Measurements from ENCODE around the gene IL33.

Gene IL33

DNA sequence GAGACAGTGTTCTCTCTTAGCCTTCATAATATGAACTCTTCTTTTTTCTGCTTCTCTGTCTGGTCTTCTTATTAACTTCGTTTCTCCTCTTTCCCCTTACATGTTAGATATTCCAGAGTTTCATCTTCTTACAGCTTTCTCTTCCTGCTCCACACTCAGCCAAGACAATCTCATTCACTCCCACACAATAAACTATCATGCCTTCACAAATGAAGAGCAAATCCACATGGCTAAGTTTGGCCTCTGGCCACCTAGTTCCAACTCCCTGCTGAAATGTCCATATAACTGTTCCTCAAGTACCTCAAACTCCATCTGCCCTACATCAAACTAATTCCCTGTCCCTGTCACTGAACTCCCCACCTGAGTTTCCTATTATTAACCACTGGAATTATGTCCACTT lies 18.4 kb downstream of the IL33 start:
- Histone ChIP-seq H3K36me3 (ENCODE audit: control insufficient read depth, insufficient read depth, low read length) (no peaks in the 10 kb centered on the region), H3K4me1 (ENCODE audit: control insufficient read depth, insufficient read depth, low read length) (peaks cover 2% of the 10 kb centered on the region; the same call in 1 of the 2 replicates), H3K27ac (ENCODE audit: low read depth, low read length) (no peak overlapping the region), H3K27me3 (ENCODE audit: control insufficient read depth, insufficient read depth, low read length) (no peaks in the 10 kb centered on the region), H3K9me3 (ENCODE audit: control insufficient read depth, insufficient read depth, low read depth, low read length) (no peaks in the 10 kb centered on the region), H3K4me3 (ENCODE audit: low read depth, low read length) (no peak overlapping the region), H3K9ac (ENCODE audit: low read length) (no peak overlapping the region)

DNA sequence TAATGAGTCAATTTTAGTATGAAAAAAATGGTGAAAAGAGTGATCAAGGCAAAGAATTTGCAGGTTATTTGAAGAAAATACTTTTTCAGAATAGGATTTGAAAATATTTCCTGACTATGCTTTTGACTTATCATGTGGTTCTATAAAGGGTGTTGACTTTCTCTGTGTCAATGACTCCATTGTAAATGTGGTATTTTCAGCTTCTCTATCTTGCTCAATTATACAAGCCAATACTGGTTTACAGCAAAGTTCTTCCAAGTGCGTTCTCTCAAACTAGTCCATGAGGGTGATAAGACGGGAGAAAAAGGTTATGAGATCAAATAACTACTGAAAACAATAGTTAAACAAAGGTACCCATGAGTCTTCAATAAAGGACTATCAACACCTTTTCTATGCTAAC lies 21.7 kb downstream of the IL33 start:
- H3K36me3 ChIP-seq (ENCODE audit: control insufficient read depth, insufficient read depth, low read length), result no peaks in the 10 kb centered on the region
- H3K27ac ChIP-seq (ENCODE audit: low read depth, low read length), result no peak overlapping the region
- peaks cover 4% of the 10 kb centered on the region; the same call in 1 of the 2 replicates for H3K4me1 ChIP-seq (ENCODE audit: control insufficient read depth, insufficient read depth, low read length)
- no peak overlapping the region for H3K9ac ChIP-seq (ENCODE audit: low read length)
- H3K9me3 ChIP-seq (ENCODE audit: control insufficient read depth, insufficient read depth, low read depth, low read length), result peaks cover 5% of the 10 kb centered on the region; the same call in 1 of the 2 replicates
- H3K4me3 ChIP-seq (ENCODE audit: low read depth, low read length), result no peak overlapping the region
- no peaks in the 10 kb centered on the region for H3K27me3 ChIP-seq (ENCODE audit: control insufficient read depth, insufficient read depth, low read length)

DNA sequence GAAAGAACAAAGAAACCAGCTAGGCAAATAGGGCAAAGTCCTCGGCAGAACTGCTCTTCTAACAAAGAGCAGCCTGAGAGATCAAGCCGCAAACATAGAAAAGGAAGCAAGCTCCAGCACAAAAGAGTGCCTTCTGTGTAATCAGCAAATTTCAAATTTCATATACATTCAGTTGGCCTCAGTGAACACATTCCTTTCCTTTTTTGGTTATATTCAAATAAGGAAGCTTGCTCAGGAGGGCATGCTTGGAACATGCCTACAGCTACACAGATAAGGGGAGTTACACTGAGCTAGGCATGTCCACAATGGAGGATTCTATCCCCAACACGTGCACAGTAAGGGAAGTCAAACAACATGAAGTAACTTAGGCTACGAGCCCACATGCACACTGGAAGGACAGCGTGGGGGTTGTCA lies 23.4 kb downstream of the IL33 start:
- no peak overlapping the region for H3K27ac ChIP-seq (ENCODE audit: low read depth, low read length)
- H3K27me3 ChIP-seq (ENCODE audit: control insufficient read depth, insufficient read depth, low read length), result no peaks in the 10 kb centered on the region
- H3K4me3 ChIP-seq (ENCODE audit: low read depth, low read length), result no peak overlapping the region
- no peaks in the 10 kb centered on the region for H3K36me3 ChIP-seq (ENCODE audit: control insufficient read depth, insufficient read depth, low read length)
- H3K9me3 ChIP-seq (ENCODE audit: control insufficient read depth, insufficient read depth, low read depth, low read length), result peaks cover 5% of the 10 kb centered on the region; the same call in 1 of the 2 replicates
- H3K4me1 ChIP-seq (ENCODE audit: control insufficient read depth, insufficient read depth, low read length), result peaks cover 4% of the 10 kb centered on the region; the same call in 1 of the 2 replicates
- no peak overlapping the region for H3K9ac ChIP-seq (ENCODE audit: low read length)

DNA sequence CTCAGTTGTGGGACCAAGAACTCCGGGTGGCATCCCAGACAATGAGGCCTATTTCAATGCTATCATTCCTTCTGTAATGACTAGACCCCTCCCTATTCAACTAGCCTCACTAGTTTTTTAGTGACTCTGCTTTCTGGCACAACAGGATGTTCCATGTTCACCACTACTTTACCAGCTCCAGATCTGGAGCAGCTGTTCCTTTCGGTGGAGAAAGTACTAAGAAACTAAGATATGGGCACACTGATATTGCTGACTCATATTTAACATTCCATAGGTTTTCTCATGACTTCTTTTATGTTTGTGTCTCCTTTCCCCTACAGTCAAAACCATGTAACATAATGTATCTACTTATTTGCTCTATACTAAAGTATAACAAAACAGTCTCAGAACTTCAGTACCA lies 24.1 kb downstream of the IL33 start:
- no peaks in the 10 kb centered on the region for H3K36me3 ChIP-seq (ENCODE audit: control insufficient read depth, insufficient read depth, low read length)
- H3K9ac ChIP-seq (ENCODE audit: low read length), result no peak overlapping the region
- H3K27ac ChIP-seq (ENCODE audit: low read depth, low read length), result no peak overlapping the region
- no peaks in the 10 kb centered on the region for H3K27me3 ChIP-seq (ENCODE audit: control insufficient read depth, insufficient read depth, low read length)
- H3K4me1 ChIP-seq (ENCODE audit: control insufficient read depth, insufficient read depth, low read length), result peaks cover 4% of the 10 kb centered on the region; the same call in 1 of the 2 replicates
- H3K4me3 ChIP-seq (ENCODE audit: low read depth, low read length), result no peak overlapping the region
- peaks cover 5% of the 10 kb centered on the region; the same call in 1 of the 2 replicates for H3K9me3 ChIP-seq (ENCODE audit: control insufficient read depth, insufficient read depth, low read depth, low read length)

DNA sequence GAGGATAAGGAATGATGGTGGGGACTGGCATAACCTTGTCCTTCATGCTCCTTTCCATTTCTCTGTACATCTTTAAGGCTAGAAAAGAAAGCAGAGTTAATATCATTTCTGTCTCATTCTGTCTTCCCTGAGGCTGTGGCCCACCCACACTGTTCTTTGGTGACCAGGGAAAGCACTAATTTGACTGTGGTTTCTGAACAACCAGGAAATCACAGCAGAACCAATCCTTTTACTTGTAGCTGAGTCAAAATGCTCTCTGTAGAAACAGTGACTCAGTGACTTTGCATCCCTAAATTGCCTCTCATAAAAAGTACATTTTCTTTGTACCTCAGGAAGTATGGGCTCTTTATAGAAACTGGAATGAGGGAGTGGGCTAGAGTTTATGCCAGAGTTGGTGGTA lies 28.1 kb downstream of the IL33 start:
- Histone ChIP-seq H3K4me3 (ENCODE audit: low read depth, low read length) (no peak overlapping the region), H3K9ac (ENCODE audit: low read length) (no peak overlapping the region), H3K36me3 (ENCODE audit: control insufficient read depth, insufficient read depth, low read length) (no peaks in the 10 kb centered on the region), H3K9me3 (ENCODE audit: control insufficient read depth, insufficient read depth, low read depth, low read length) (peaks cover 5% of the 10 kb centered on the region; the same call in 1 of the 2 replicates), H3K27ac (ENCODE audit: low read depth, low read length) (no peak overlapping the region), H3K27me3 (ENCODE audit: control insufficient read depth, insufficient read depth, low read length) (no peaks in the 10 kb centered on the region), H3K4me1 (ENCODE audit: control insufficient read depth, insufficient read depth, low read length) (peaks cover 4% of the 10 kb centered on the region; the same call in 1 of the 2 replicates)

DNA sequence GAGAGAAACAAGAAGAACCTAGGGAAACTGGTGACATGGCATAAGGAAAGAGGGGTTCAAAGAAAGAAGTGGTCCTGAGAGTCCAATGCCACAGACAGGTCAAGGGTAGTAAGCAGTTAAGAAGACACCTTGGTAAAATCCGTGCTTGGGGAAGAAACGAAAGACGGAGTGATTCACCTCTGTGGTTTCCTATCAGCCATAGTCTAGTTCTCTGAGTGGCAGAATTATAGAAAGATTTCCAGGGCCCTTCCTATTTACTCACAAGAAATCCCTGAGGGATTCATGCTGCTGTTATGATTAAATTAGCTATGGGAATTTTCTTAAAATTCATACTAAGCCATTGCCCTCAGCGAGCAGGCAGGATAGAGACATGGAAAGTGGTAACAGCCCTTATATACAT lies 31.7 kb downstream of the IL33 start:
- no peaks in the 10 kb centered on the region for H3K4me1 ChIP-seq (ENCODE audit: control insufficient read depth, insufficient read depth, low read length)
- H3K9ac ChIP-seq (ENCODE audit: low read length), result no peak overlapping the region
- H3K4me3 ChIP-seq (ENCODE audit: low read depth, low read length), result no peak overlapping the region
- no peaks in the 10 kb centered on the region for H3K27me3 ChIP-seq (ENCODE audit: control insufficient read depth, insufficient read depth, low read length)
- H3K27ac ChIP-seq (ENCODE audit: low read depth, low read length), result no peak overlapping the region
- H3K9me3 ChIP-seq (ENCODE audit: control insufficient read depth, insufficient read depth, low read depth, low read length), result no peaks in the 10 kb centered on the region
- H3K36me3 ChIP-seq (ENCODE audit: control insufficient read depth, insufficient read depth, low read length), result no peaks in the 10 kb centered on the region

DNA sequence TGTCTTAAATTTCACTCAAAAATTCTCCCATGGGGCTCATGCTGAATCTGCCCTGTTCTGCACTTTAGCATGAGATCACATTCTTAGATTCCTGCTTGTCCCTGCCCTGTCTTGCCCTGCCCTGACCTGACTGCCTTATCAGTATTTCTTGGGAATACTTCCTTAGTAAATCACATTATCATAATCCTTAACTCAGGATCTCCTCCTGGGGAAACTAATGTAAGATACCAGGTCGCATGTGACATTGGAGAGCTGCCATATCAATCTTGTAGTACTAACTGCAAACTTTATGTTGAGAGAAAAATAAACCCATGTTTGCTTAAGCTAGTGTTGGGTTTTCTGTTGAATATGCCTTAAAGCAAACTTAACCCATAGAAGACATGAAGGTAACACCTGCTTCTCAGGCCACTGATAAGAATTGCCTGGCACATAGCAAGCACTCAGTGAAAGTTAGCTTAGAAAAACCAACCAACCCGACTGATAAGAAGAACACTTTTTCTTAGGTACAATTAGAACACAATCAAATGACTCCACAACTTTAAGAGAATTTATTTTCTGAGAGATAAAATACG lies 53.3 kb downstream of the IL33 start:
- Histone ChIP-seq H3K9me3 (ENCODE audit: control insufficient read depth, insufficient read depth, low read depth, low read length) (peaks cover 15% of the 10 kb centered on the region), H3K27me3 (ENCODE audit: control insufficient read depth, insufficient read depth, low read length) (no peaks in the 10 kb centered on the region), H3K36me3 (ENCODE audit: control insufficient read depth, insufficient read depth, low read length) (no peaks in the 10 kb centered on the region), H3K4me1 (ENCODE audit: control insufficient read depth, insufficient read depth, low read length) (no peaks in the 10 kb centered on the region), H3K27ac (ENCODE audit: low read depth, low read length) (no peak overlapping the region), H3K4me3 (ENCODE audit: low read depth, low read length) (no peak overlapping the region), H3K9ac (ENCODE audit: low read length) (no peak overlapping the region)

DNA sequence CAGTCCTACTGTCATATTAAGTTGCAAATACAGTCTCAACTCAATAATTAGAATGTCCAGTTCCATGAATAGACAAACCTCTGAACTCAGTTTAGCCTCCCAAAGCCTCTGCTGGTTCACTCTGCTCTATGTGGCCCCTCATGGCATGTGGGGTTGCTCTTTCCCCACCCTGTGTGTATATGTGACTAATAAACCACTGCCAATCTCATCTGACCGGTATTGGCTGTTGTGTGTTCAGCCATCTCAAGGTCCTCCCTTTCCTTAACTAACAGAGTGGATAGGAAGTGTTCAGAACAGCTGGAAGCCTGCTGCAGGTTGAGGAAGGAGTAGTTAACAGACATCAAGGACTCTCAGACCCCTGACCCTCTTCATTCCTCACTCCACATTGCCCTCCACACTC lies 55.3 kb downstream of the IL33 start:
- H3K9ac ChIP-seq (ENCODE audit: low read length), result no peak overlapping the region
- H3K27ac ChIP-seq (ENCODE audit: low read depth, low read length), result no peak overlapping the region

DNA sequence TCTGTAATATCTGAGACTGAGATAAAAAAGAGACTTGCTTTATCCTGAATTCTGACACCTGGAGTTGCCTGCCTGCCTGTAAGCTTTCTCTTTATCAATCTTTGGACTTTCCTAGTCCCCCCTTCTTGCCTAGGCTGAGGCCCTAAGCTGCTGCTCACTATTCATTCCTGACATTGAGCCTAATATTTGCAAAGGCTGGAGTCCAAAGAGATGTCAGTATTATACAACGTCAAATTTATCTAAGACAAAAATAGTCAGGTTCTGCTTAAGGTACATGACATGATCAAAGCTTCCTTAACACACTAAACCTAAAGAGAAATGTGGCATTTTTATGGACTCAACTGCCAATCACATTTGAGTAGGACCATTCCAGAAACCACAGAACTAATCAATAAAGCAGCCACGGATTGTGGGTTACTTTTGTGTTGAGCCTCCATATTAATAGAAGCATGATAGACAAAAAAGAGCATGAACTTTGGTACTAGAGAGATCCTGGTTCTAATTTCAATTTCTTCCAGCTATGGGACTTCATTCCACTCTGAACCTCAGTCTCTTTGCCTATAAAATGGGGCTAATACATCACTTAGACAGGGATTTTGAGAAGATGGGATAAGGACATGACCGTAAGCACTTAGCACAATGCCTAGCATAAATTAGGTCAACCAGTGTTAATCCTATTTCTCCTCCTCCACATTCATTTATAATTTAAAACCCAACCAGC lies 56.1 kb downstream of the IL33 start:
- Histone ChIP-seq H3K9me3 (ENCODE audit: control insufficient read depth, insufficient read depth, low read depth, low read length) (no peaks in the 10 kb centered on the region), H3K27ac (ENCODE audit: low read depth, low read length) (no peak overlapping the region), H3K27me3 (ENCODE audit: control insufficient read depth, insufficient read depth, low read length) (no peaks in the 10 kb centered on the region), H3K4me3 (ENCODE audit: low read depth, low read length) (no peak overlapping the region), H3K36me3 (ENCODE audit: control insufficient read depth, insufficient read depth, low read length) (no peaks in the 10 kb centered on the region), H3K9ac (ENCODE audit: low read length) (no peak overlapping the region), H3K4me1 (ENCODE audit: control insufficient read depth, insufficient read depth, low read length) (no peaks in the 10 kb centered on the region)

More for the DNA sequence above, 55.3 kb downstream of the IL33 start:
- Histone ChIP-seq H3K9me3 (ENCODE audit: control insufficient read depth, insufficient read depth, low read depth, low read length) (no peaks in the 10 kb centered on the region), H3K4me3 (ENCODE audit: low read depth, low read length) (no peak overlapping the region), H3K27me3 (ENCODE audit: control insufficient read depth, insufficient read depth, low read length) (no peaks in the 10 kb centered on the region), H3K4me1 (ENCODE audit: control insufficient read depth, insufficient read depth, low read length) (no peaks in the 10 kb centered on the region), H3K36me3 (ENCODE audit: control insufficient read depth, insufficient read depth, low read length) (no peaks in the 10 kb centered on the region)

DNA sequence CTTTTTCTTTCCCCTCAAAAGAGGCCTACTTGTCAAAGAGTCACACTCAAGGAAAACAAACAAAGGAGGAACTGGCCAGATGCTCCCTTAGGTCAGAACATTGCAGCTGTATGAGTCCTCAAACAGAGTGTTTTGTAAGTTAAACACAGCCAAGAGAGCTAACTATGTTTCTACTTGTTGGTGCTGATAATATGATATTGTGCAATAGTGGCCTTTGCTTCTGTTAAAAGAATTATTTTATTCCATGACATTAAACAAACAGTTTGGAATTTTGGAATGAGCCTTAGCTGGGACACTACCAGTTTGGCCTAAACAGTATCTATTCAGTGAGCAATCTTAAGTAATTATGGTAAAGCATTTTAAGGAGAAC lies 56.6 kb downstream of the IL33 start:
- Histone ChIP-seq H3K4me1 (ENCODE audit: control insufficient read depth, insufficient read depth, low read length) (no peaks in the 10 kb centered on the region), H3K9me3 (ENCODE audit: control insufficient read depth, insufficient read depth, low read depth, low read length) (no peaks in the 10 kb centered on the region), H3K4me3 (ENCODE audit: low read depth, low read length) (no peak overlapping the region), H3K27ac (ENCODE audit: low read depth, low read length) (no peak overlapping the region), H3K27me3 (ENCODE audit: control insufficient read depth, insufficient read depth, low read length) (no peaks in the 10 kb centered on the region), H3K9ac (ENCODE audit: low read length) (no peak overlapping the region), H3K36me3 (ENCODE audit: control insufficient read depth, insufficient read depth, low read length) (no peaks in the 10 kb centered on the region)

DNA sequence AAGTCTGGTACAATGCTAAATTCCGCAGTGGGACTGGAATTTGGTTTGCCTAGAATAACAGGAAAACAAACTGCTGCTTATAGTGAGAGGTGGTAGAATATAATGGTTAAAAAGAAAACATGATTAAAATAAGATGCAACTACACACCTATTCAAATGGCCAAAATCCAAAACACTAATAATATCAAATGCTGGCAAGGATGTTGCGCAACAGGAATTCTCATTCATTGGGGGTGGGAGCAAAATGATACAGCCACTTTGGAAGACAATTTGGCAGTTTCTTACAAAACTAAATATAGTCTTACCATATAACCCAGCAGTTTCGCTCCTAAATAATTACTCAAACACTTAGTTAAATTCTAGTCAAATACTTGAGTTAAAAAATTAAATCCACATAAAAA lies 61.8 kb downstream of the IL33 start:
- H3K4me3 ChIP-seq (ENCODE audit: low read depth, low read length), result no peak overlapping the region
- no peaks in the 10 kb centered on the region for H3K27me3 ChIP-seq (ENCODE audit: control insufficient read depth, insufficient read depth, low read length)
- H3K36me3 ChIP-seq (ENCODE audit: control insufficient read depth, insufficient read depth, low read length), result no peaks in the 10 kb centered on the region
- H3K27ac ChIP-seq (ENCODE audit: low read depth, low read length), result no peak overlapping the region
- H3K4me1 ChIP-seq (ENCODE audit: control insufficient read depth, insufficient read depth, low read length), result no peaks in the 10 kb centered on the region
- no peak overlapping the region for H3K9ac ChIP-seq (ENCODE audit: low read length)
- H3K9me3 ChIP-seq (ENCODE audit: control insufficient read depth, insufficient read depth, low read depth, low read length), result no peaks in the 10 kb centered on the region

All from HUES6 (cell line).